Stimulated activated CD8-positive, alpha-beta memory T cell treated with anti-CD3 and anti-CD28 coated beads, Interleukin-15, amount 100 ng/mL, for 4 hours (primary cell): ENCODE results near the gene GARIN5A.

Source experiments
- DNase-seq, 2 donors: peaks; one replicate each; pipeline ENCODE4 v3.0.0-alpha.2; 2020; ENCODE audit warnings: low read depth in 2 of 2

GARIN5A gene

GRCh38 chr19:50433201-50434180 lies 43.2 kb downstream of the GARIN5A start:
- DNase-seq, result no peak

- no peak for DNase-seq
Measured at GRCh38 chr19:50432221-50433028, 44.2 kb downstream of the GARIN5A start, which contains the start of gene MYBPC2. Gene MYBPC2 (plus strand): TSS chr19:50432892. CDS start chr19:50432954, 62 bp downstream.

- peak; percentile 68 to 73 for DNase-seq
Measured at GRCh38 chr19:50431343-50432220, 45.1 kb downstream of the GARIN5A start.

- DNase-seq, result no peak
Measured at GRCh38 chr19:50430888-50431342, 45.7 kb downstream of the GARIN5A start.

- no peak for DNase-seq
Measured at GRCh38 chr19:50428772-50429463, 47.7 kb downstream of the GARIN5A start.

GRCh38 chr19:50427997-50428425 lies 48.6 kb downstream of the GARIN5A start:
- no peak for DNase-seq

GRCh38 chr19:50427318-50427925 lies 49.2 kb downstream of the GARIN5A start:
- DNase-seq, result no peak

- no peak for DNase-seq
Measured at GRCh38 chr19:50425581-50425980, 51.1 kb downstream of the GARIN5A start.

GRCh38 chr19:50423279-50424113 lies 53.2 kb downstream of the GARIN5A start:
- DNase-seq, result no peak

- DNase-seq, result no peak
Measured at GRCh38 chr19:50422397-50423278, 54.0 kb downstream of the GARIN5A start.

GRCh38 chr19:50420808-50421207 lies 55.8 kb downstream of the GARIN5A start:
- no peak for DNase-seq

- no peak for DNase-seq
Measured at GRCh38 chr19:50420127-50420526, 56.5 kb downstream of the GARIN5A start.

- DNase-seq, result no peak
Measured at GRCh38 chr19:50419580-50420035, 57.0 kb downstream of the GARIN5A start.

- no peak for DNase-seq
Measured at GRCh38 chr19:50419022-50419579, 57.5 kb downstream of the GARIN5A start.

- DNase-seq, result no peak
Measured at GRCh38 chr19:50418176-50419021, 58.2 kb downstream of the GARIN5A start, which contains the start of gene SPIB. Gene SPIB (plus strand): TSS chr19:50418938. CDS start chr19:50418963, 25 bp downstream.
